ENCODE results near the gene ZDHHC24. TPM values are rescaled to one million over a fixed set of nuclear protein-coding genes. Genes with fewer than 3 reads are reported as not detected.

The ZDHHC24 gene
- total RNA-seq, 1 experiment from 2014 or later: 29.5 TPM

GRCh38 chr11:66556086-66556485 lies 10.2 kb upstream of the ZDHHC24 start:
- no TSS peak for BruUV-seq (replicated peaks)
- in situ Hi-C loops (cut with HindIII; ENCODE audit: low pct_unique_long_range_greater_than_20kb, low sequenced_read_pairs) (no loop called here), intact Hi-C loops (cut with micrococcal nuclease; ENCODE audit: unreplicated experiment) (no loop called here)
- ChIA-PET CTCF (interaction anchor here (0.6 kb wide), 1 partner anchor 61 kb away, joined by 3 read pairs; no protein-coding TSS in a partner anchor), POLR2A (no interaction called here)
- Histone ChIP-seq H3K4me1 (ENCODE audit: control insufficient read depth, insufficient read depth, low read length) (no peaks in the 10 kb centered on the region), H3K27ac (ENCODE audit: low read length) (no peak overlapping the region), H3K9me3 (ENCODE audit: control insufficient read depth, insufficient read depth, low read depth, low read length) (no peaks in the 10 kb centered on the region), H3K27me3 (ENCODE audit: control insufficient read depth, insufficient read depth, low read length) (no peaks in the 10 kb centered on the region; the same call in 1 of the 2 replicates), H3K4me3 (ENCODE audit: low read depth in 2 of 2, low read length in 2 of 2) (no peak overlapping the region), H3K36me3 (ENCODE audit: control insufficient read depth, insufficient read depth, low read length) (no peaks in the 10 kb centered on the region)
- TF ChIP-seq TCF7L2 (IDR thresholded peaks at IDR 0.05; ENCODE audit: low read depth, low read length) (no peak), CTCF (IDR thresholded peaks at IDR 0.05) (no peak), REST (IDR thresholded peaks at IDR 0.05; ENCODE audit: insufficient read depth in 1 of 2, low read depth in 2 of 2, low read length in 1 of 2) (no peak), POLR2AphosphoS5 (IDR thresholded peaks at IDR 0.05; ENCODE audit: low read depth, low read length) (no peak), SIN3A (IDR thresholded peaks at IDR 0.05; ENCODE audit: borderline replicate concordance, insufficient read depth, low read depth, low read length) (no peak)
- DNase-seq (ENCODE audit: low read depth, low spot score): no peak
- no peak for ATAC-seq

GRCh38 chr11:66555416-66555815 lies 9.6 kb upstream of the ZDHHC24 start:
- no peak overlapping the region for H3K27ac ChIP-seq (ENCODE audit: low read length)
- H3K9me3 ChIP-seq (ENCODE audit: control insufficient read depth, insufficient read depth, low read depth, low read length): no peaks in the 10 kb centered on the region
- DNase-seq (ENCODE audit: low read depth, low spot score): no peak
- no peaks in the 10 kb centered on the region for H3K4me1 ChIP-seq (ENCODE audit: control insufficient read depth, insufficient read depth, low read length)
- in situ Hi-C loops (cut with HindIII; ENCODE audit: low pct_unique_long_range_greater_than_20kb, low sequenced_read_pairs) (no loop called here), intact Hi-C loops (cut with micrococcal nuclease; ENCODE audit: unreplicated experiment) (no loop called here)
- no peaks in the 10 kb centered on the region for H3K36me3 ChIP-seq (ENCODE audit: control insufficient read depth, insufficient read depth, low read length)
- no TSS peak for BruUV-seq (replicated peaks)
- no peak for TF ChIP-seq SIN3A (IDR thresholded peaks at IDR 0.05; ENCODE audit: borderline replicate concordance, insufficient read depth, low read depth, low read length)
- TF ChIP-seq CTCF (IDR thresholded peaks at IDR 0.05): no peak
- TF ChIP-seq REST (IDR thresholded peaks at IDR 0.05; ENCODE audit: insufficient read depth in 1 of 2, low read depth in 2 of 2, low read length in 1 of 2): no peak
- no peak for TF ChIP-seq TCF7L2 (IDR thresholded peaks at IDR 0.05; ENCODE audit: low read depth, low read length)
- TF ChIP-seq POLR2AphosphoS5 (IDR thresholded peaks at IDR 0.05; ENCODE audit: low read depth, low read length): no peak
- no peak for ATAC-seq
- CTCF ChIA-PET: no interaction called here
- POLR2A ChIA-PET: no interaction called here
- H3K4me3 ChIP-seq (ENCODE audit: low read depth in 2 of 2, low read length in 2 of 2): no peak overlapping the region
- no peaks in the 10 kb centered on the region; the same call in 1 of the 2 replicates for H3K27me3 ChIP-seq (ENCODE audit: control insufficient read depth, insufficient read depth, low read length)

Data from Panc1 (cell line).